Keratinocyte (primary cell): ENCODE results near the gene WASF1. TPM values are rescaled to one million over a fixed set of nuclear protein-coding genes. Genes with fewer than 3 reads are reported as not detected.
A peak's percentile ranks its signal among the peaks of the same experiment; 100 is the strongest.

Source experiments
- DNase-seq: peaks from one replicate; pipeline ENCODE4 v3.0.0-alpha.2; 2011; ENCODE audit warnings: low read depth, missing footprints, low spot score
- FAIRE-seq: peaks from 2 replicates; lab custom pipeline; 2011; peaks lifted over from hg19 to GRCh38; lab: Jason Lieb, UNC
- H2AFZ ChIP-seq: 2 replicates; pipeline ENCODE4 v1.6.0; 2012; ENCODE audit warnings: low read length, control low read depth, inconsistent platforms; ENCODE audit not compliant: control insufficient read depth
- H3K27ac ChIP-seq: 2 replicates; pipeline ENCODE4 v1.5.1; 2011; ENCODE audit warnings: low read length; ENCODE audit not compliant: control insufficient read depth, insufficient read depth
- H3K27me3 ChIP-seq: 3 replicates; pipeline ENCODE4 v1.6.0; 2011; ENCODE audit warnings: low read length; ENCODE audit not compliant: control insufficient read depth, insufficient read depth; ENCODE audit errors: extremely low read depth
- H3K36me3 ChIP-seq, 2 experiments: 2 replicates in 1 of 2; 3 replicates in 1 of 2; pipeline ENCODE4 v1.5.1; 2011; ENCODE audit warnings: low read length in 2 of 2, mild to moderate bottlenecking in 1 of 2; ENCODE audit not compliant: control insufficient read depth in 2 of 2, insufficient read depth in 2 of 2; ENCODE audit errors: extremely low read depth in 1 of 2
- H3K4me1 ChIP-seq: 3 replicates; pipeline ENCODE4 v1.5.1; 2011; ENCODE audit warnings: low read length; ENCODE audit not compliant: control insufficient read depth, insufficient read depth; ENCODE audit errors: extremely low read depth
- H3K4me2 ChIP-seq: 3 replicates; pipeline ENCODE4 v1.6.0; 2011; ENCODE audit warnings: low read depth, low read length; ENCODE audit not compliant: control insufficient read depth, insufficient read depth; ENCODE audit errors: extremely low read depth
- H3K4me3 ChIP-seq, 3 experiments: fragments of 200-600 bp in 1 of 3; sonication (generic) in 1 of 3; 2 replicates in 2 of 3; 3 replicates in 1 of 3; pipeline ENCODE4 v1.5.1; 2011 to 2016; ENCODE audit warnings: low read length in 3 of 3, mild to moderate bottlenecking in 3 of 3, control low read depth in 2 of 3, inconsistent platforms in 1 of 3, low read depth in 1 of 3, mixed read lengths in 1 of 3, mixed run types in 1 of 3, moderate library complexity in 1 of 3; ENCODE audit not compliant: control insufficient read depth in 2 of 3, insufficient read depth in 2 of 3; ENCODE audit errors: extremely low read depth in 1 of 3
- H3K79me2 ChIP-seq: 2 replicates; pipeline ENCODE4 v1.6.0; 2012; ENCODE audit warnings: low read length; ENCODE audit not compliant: control insufficient read depth, insufficient read depth
- H3K9ac ChIP-seq: 3 replicates; pipeline ENCODE4 v1.6.0; 2011; ENCODE audit warnings: low read length; ENCODE audit not compliant: control insufficient read depth, insufficient read depth; ENCODE audit errors: extremely low read depth
- H3K9me1 ChIP-seq: 3 replicates; pipeline ENCODE4 v1.6.0; 2011; ENCODE audit warnings: low read length; ENCODE audit not compliant: control insufficient read depth, insufficient read depth; ENCODE audit errors: extremely low read depth
- H3K9me3 ChIP-seq: 2 replicates; pipeline ENCODE4 v1.5.1; 2012; ENCODE audit warnings: low read depth, low read length; ENCODE audit not compliant: control insufficient read depth
- H4K20me1 ChIP-seq: 3 replicates; pipeline ENCODE4 v1.6.0; 2011; ENCODE audit warnings: low read length; ENCODE audit not compliant: control insufficient read depth, insufficient read depth; ENCODE audit errors: extremely low read depth
- EZH2 ChIP-seq: IDR thresholded peaks from one replicate; pipeline ENCODE4 v1.6.1; 2012; ENCODE audit warnings: inconsistent platforms, mild to moderate bottlenecking, low read length, moderate library complexity
- dilution Hi-C: fragments of 300-500 bp; cut with MboI; formaldehyde crosslinking; loops from one replicate; pipeline ENCODE4 v1.7.0; 2020; ENCODE audit warnings: low sequenced_read_pairs; ENCODE audit not compliant: extremely low pct_ligation_motif_present
- polyA plus RNA-seq, 5 experiments: library from polyadenylated mRNA; depleted of rRNA in 3 of 5; stranded (reverse) in 3 of 5; stranded (forward) in 1 of 5; unstranded in 1 of 5; fragments of >200 nt; gene quantifications; 1 replicate in 1 of 5; 2 replicates in 3 of 5; 3 replicates in 1 of 5; pipeline versions ENCODE4 v1.2.1 to v1.2.3, GENCODE V29; 2011 to 2012; ENCODE audit warnings: missing spikeins in 2 of 5, low read depth in 1 of 5, low replicate concordance in 1 of 5
- TF ChIP-seq, protein P1 (sequence below), 3 experiments: IDR thresholded peaks in 1 of 3; conservative IDR thresholded peaks in 1 of 3; optimal IDR thresholded peaks in 1 of 3; 2 replicates in 2 of 3; 3 replicates in 1 of 3; pipeline versions ENCODE3 to v1.5.1; 2011; ENCODE audit warnings: low read length in 3 of 3, mild to moderate bottlenecking in 3 of 3, moderate library complexity in 2 of 3, control low read depth in 1 of 3, inconsistent platforms in 1 of 3; ENCODE audit not compliant: insufficient read depth in 2 of 3; ENCODE audit errors: extremely low read depth in 1 of 3

The WASF1 gene
- polyA plus RNA-seq, 1 donor (not counting 4 experiments of a cell fraction or from before 2014, with no cell fraction given), result 20.9 TPM

DNA sequence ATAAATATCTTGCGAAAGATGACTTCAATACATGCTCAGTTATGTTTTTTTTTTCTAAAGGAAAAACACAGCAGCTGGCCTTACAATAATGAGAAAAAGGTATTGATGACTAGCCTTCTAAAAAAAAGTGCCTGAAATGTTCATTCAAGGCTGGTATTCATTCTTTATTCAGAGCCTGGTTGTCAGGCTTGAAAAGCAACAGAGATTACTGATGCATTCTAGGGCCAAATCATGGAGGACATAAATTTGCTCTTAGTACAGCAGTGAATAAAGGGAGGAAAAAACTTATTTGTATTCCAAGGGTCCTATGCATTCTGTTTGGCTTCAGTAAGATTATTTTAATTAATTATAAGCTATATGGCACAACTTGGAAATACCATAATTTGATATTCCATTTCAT, 83.5 kb downstream of the WASF1 start:
- dilution Hi-C loops, result no loop called here
- Histone ChIP-seq H3K27ac (peak overlapping the region; percentile 67), H3K36me3 (peaks cover 0 to 2% of the 10 kb centered on the region in 2 experiments), H3K27me3 (no peaks in the 10 kb centered on the region), H3K4me3 (no peak overlapping the region), H4K20me1 (no peaks in the 10 kb centered on the region), H3K79me2 (no peaks in the 10 kb centered on the region), H3K9me3 (no peaks in the 10 kb centered on the region), H3K9ac (no peak overlapping the region), H2AFZ (no peak overlapping the region), H3K4me2 (no peak overlapping the region), H3K4me1 (peaks cover 38% of the 10 kb centered on the region), H3K9me1 (no peaks in the 10 kb centered on the region)
- no peak for TF ChIP-seq EZH2
- TF ChIP-seq, protein P1, sequence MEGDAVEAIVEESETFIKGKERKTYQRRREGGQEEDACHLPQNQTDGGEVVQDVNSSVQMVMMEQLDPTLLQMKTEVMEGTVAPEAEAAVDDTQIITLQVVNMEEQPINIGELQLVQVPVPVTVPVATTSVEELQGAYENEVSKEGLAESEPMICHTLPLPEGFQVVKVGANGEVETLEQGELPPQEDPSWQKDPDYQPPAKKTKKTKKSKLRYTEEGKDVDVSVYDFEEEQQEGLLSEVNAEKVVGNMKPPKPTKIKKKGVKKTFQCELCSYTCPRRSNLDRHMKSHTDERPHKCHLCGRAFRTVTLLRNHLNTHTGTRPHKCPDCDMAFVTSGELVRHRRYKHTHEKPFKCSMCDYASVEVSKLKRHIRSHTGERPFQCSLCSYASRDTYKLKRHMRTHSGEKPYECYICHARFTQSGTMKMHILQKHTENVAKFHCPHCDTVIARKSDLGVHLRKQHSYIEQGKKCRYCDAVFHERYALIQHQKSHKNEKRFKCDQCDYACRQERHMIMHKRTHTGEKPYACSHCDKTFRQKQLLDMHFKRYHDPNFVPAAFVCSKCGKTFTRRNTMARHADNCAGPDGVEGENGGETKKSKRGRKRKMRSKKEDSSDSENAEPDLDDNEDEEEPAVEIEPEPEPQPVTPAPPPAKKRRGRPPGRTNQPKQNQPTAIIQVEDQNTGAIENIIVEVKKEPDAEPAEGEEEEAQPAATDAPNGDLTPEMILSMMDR (optimal IDR thresholded peaks at IDR 0.05 in 1 of 3, IDR thresholded peaks at IDR 0.05 in 1 of 3, conservative IDR thresholded peaks at IDR 0.05 in 1 of 3; ENCODE audit: extremely low read depth in 1 of 3, insufficient read depth in 2 of 3, low read length in 3 of 3), result no peak
- no peak for FAIRE-seq
- DNase-seq, result no peak

DNA sequence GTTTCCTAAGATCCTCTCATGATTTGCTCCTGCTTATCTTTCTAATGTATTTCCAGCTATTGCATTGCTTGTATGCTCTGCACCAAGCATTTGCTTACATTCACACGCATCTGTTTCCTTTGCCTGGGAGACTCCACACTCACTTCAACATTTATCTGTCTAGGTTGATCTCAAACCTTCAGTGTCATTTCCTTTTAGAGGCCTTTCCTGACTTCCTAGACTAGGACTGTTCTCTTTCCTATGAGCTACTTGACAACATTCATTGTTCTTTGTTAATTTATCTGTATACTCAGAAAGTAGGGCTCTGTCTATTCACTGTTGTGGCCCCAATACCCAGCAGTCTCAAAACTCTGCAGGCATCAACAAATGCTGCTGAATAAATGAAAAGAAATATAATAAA, 84.4 kb downstream of the WASF1 start:
- no peaks in the 10 kb centered on the region for H3K9me1 ChIP-seq
- H2AFZ ChIP-seq, result no peak overlapping the region
- no peaks in the 10 kb centered on the region for H4K20me1 ChIP-seq
- H3K4me3 ChIP-seq, result no peak overlapping the region
- H3K9ac ChIP-seq, result no peak overlapping the region
- peaks cover 38% of the 10 kb centered on the region for H3K4me1 ChIP-seq
- no peaks in the 10 kb centered on the region for H3K79me2 ChIP-seq
- no peak for DNase-seq
- dilution Hi-C loops, result no loop called here
- H3K4me2 ChIP-seq, result no peak overlapping the region
- peak; percentile 75 for FAIRE-seq
- H3K27ac ChIP-seq, result no peak overlapping the region
- no peaks in the 10 kb centered on the region for H3K9me3 ChIP-seq
- TF ChIP-seq, protein P1 (optimal IDR thresholded peaks at IDR 0.05 in 1 of 3, IDR thresholded peaks at IDR 0.05 in 1 of 3, conservative IDR thresholded peaks at IDR 0.05 in 1 of 3; ENCODE audit: extremely low read depth in 1 of 3, insufficient read depth in 2 of 3, low read length in 3 of 3), result no peak
- H3K36me3 ChIP-seq, result no peaks in the 10 kb centered on the region
- H3K27me3 ChIP-seq, result no peaks in the 10 kb centered on the region
